Type B pancreatic cell (in vitro differentiated cells): ENCODE results near the gene ANO9. TPM values are rescaled to one million over a fixed set of nuclear protein-coding genes. Genes with fewer than 3 reads are reported as not detected.
A peak's percentile ranks its signal among the peaks of the same experiment; 100 is the strongest.
"Not testable (repeated sequence)": the region's sequence is repeated elsewhere in the genome, so short reads cannot be mapped to it uniquely, and the experiment has no call there.

Source experiments
- DNase-seq: peaks from one replicate; pipeline ENCODE4 v3.0.0; 2021; ENCODE audit warnings: mixed read lengths; ENCODE audit not compliant: unreplicated experiment; ENCODE audit errors: extremely low spot score
- H3K27ac Mint-ChIP-seq: 2 replicates; pipeline ENCODE4 v1.8.0; 2021; ENCODE audit warnings: mild to moderate bottlenecking, mixed read lengths
- H3K27me3 Mint-ChIP-seq: 2 replicates; pipeline ENCODE4 v1.8.0; 2021; ENCODE audit warnings: mixed read lengths
- H3K36me3 Mint-ChIP-seq: 2 replicates; pipeline ENCODE4 v1.8.0; 2021; ENCODE audit warnings: mixed read lengths
- H3K4me1 Mint-ChIP-seq: one replicate; pipeline ENCODE4 v1.8.0; 2021; ENCODE audit warnings: mixed read lengths; ENCODE audit not compliant: unreplicated experiment
- H3K4me3 Mint-ChIP-seq: 2 replicates; pipeline ENCODE4 v1.8.0; 2021; ENCODE audit warnings: mild to moderate bottlenecking, mixed read lengths
- H3K9me3 Mint-ChIP-seq: 2 replicates; pipeline ENCODE4 v1.8.0; 2021; ENCODE audit warnings: mixed read lengths
- CTCF ChIP-seq: fragments of 200-600 bp; sonication (generic); conservative IDR thresholded peaks from 2 replicates; pipeline ENCODE4 v1.5.0; 2021; ENCODE audit warnings: antibody characterized with exemption, mild to moderate bottlenecking
- total RNA-seq: library from RNA; stranded (reverse); gene quantifications from 2 replicates; pipeline ENCODE4 v1.2.1, GENCODE V29; 2021; ENCODE audit warnings: low replicate concordance

Gene ANO9
- total RNA-seq, 1 donor from 2014 or later, result 25.3 TPM

GRCh38 chr11:413120-414081 is 28.4 kb downstream of the ANO9 start:
- TF ChIP-seq CTCF, result no peak
- no peaks in the 10 kb centered on the region for H3K9me3 Mint-ChIP-seq
- peak overlapping the region; percentile 17 for H3K4me3 Mint-ChIP-seq

GRCh38 chr11:412641-413119 is 29.1 kb downstream of the ANO9 start:
- Mint-ChIP-seq H3K4me1 (peaks cover 6% of the 10 kb centered on the region), H3K27me3 (peaks cover 18% of the 10 kb centered on the region), H3K27ac (no peak overlapping the region), H3K4me3 (no peak overlapping the region), H3K9me3 (no peaks in the 10 kb centered on the region), H3K36me3 (no peaks in the 10 kb centered on the region)
- DNase-seq, result no peak
- TF ChIP-seq CTCF, result no peak

More at GRCh38 chr11:413120-414081, 28.4 kb downstream of the ANO9 start:
- Mint-ChIP-seq H3K27me3 (peaks cover 25% of the 10 kb centered on the region), H3K36me3 (no peaks in the 10 kb centered on the region), H3K4me1 (peaks cover 8% of the 10 kb centered on the region), H3K27ac (no peak overlapping the region)
- no peak for DNase-seq

GRCh38 chr11:411520-411919 is 30.3 kb downstream of the ANO9 start:
- H3K4me3 Mint-ChIP-seq, H3K4me1 Mint-ChIP-seq, DNase-seq, H3K27ac Mint-ChIP-seq, H3K9me3 Mint-ChIP-seq, H3K36me3 Mint-ChIP-seq: not testable (repeated sequence)
- H3K27me3 Mint-ChIP-seq, result peaks cover 15% of the 10 kb centered on the region

- not testable (repeated sequence) for H3K4me1 Mint-ChIP-seq, H3K36me3 Mint-ChIP-seq, H3K27me3 Mint-ChIP-seq, H3K27ac Mint-ChIP-seq, H3K9me3 Mint-ChIP-seq, DNase-seq, H3K4me3 Mint-ChIP-seq
Measured at GRCh38 chr11:410711-411110, 31.1 kb downstream of the ANO9 start.

GRCh38 chr11:409600-410483 is 32.0 kb downstream of the ANO9 start:
- Mint-ChIP-seq H3K4me1 (no peaks in the 10 kb centered on the region), H3K27me3 (peaks cover 6% of the 10 kb centered on the region), H3K27ac (no peak overlapping the region), H3K9me3 (no peaks in the 10 kb centered on the region), H3K4me3 (no peak overlapping the region), H3K36me3 (no peaks in the 10 kb centered on the region)
- DNase-seq, result no peak
- no peak for TF ChIP-seq CTCF

- no peaks in the 10 kb centered on the region for H3K4me1 Mint-ChIP-seq
- DNase-seq, result no peak
- no peaks in the 10 kb centered on the region for H3K36me3 Mint-ChIP-seq
- H3K9me3 Mint-ChIP-seq, result no peaks in the 10 kb centered on the region
- no peak for TF ChIP-seq CTCF
- no peaks in the 10 kb centered on the region for H3K27me3 Mint-ChIP-seq
- no peak overlapping the region for H3K27ac Mint-ChIP-seq
- H3K4me3 Mint-ChIP-seq, result no peak overlapping the region
Measured at GRCh38 chr11:409008-409599, 32.7 kb downstream of the ANO9 start.
